ENCODE results near the gene NDUFV2.
"Not testable (repeated sequence)": the region's sequence is repeated elsewhere in the genome, so short reads cannot be mapped to it uniquely, and the experiment has no call there.

The NDUFV2 gene

DNA sequence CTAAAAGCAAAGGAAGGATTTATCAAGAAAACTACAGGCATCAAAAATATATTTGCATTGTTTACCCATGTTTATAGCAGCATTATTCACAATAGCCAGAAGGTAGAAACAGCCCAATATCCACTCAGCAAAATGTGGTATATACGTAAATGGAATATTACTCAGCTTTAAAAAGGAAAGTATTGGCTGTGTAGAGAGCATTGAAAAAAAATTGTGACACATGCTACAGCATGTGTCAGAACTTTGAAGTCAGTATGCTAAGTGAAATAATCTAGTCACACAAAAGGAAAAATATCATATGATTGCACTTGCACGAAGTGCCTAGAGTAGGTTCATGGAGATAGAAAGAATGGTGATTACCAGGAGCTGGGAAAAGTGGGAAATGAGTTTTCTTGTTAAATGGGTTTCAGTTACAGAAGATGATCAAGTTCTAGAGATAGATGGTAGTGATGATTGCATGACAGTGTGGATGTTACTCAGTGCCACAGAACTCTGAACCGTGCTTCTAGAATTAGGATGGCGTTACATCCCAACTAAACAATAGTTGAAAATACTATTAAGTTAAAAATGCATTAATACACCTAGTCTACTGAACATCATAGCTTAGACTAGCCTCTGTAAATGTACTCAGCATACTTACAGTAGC lies 54.2 kb downstream of the NDUFV2 start:
- H4K5ac ChIP-seq (ENCODE audit: low read length), result no peak overlapping the region

DNA sequence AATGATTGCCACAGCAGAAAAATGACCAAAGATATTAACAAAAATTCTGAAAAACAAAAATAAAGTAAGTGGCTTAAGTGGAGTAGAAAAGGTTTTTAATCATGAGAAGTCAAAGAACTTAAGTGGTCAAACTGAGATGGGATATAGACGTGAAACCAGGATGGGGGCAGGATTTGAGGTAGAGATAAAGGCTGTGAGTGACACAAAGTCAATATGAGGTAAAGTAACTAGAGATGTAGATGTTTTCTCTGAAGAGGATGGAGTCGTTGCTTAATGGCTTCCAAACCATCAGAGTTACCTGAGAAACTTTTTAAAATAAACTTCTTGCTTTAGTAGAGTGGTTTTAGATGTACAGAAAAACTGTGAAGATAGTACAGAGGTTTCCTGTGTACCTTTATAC lies 55.3 kb downstream of the NDUFV2 start:
- no peak overlapping the region for H2BK120ac ChIP-seq (ENCODE audit: low read depth, low read length)
- DNase-seq, result no peak
- H3K79me1 ChIP-seq (ENCODE audit: low read length), result peaks cover 8% of the 10 kb centered on the region
- H3K27ac ChIP-seq (ENCODE audit: low read depth, low read length), result no peak overlapping the region
- H3K27me3 ChIP-seq (ENCODE audit: insufficient read depth, low read length, poor library complexity), result no peaks in the 10 kb centered on the region
- no peak overlapping the region for H3K56ac ChIP-seq (ENCODE audit: low read length)
- H3K36me3 ChIP-seq (ENCODE audit: control insufficient read depth, insufficient read depth, low read length), result no peaks in the 10 kb centered on the region
- no peak overlapping the region for H4K5ac ChIP-seq (ENCODE audit: low read length)
- no peak overlapping the region for H3K4ac ChIP-seq (ENCODE audit: low read depth, low read length)
- peaks cover 6% of the 10 kb centered on the region for H3K79me2 ChIP-seq (ENCODE audit: control insufficient read depth, insufficient read depth, low read length)
- H2BK15ac ChIP-seq (replicated peaks; ENCODE audit: low read depth), result no peak overlapping the region
- H3K23ac ChIP-seq (ENCODE audit: low read length), result no peak overlapping the region
- H2BK5ac ChIP-seq (ENCODE audit: low read length), result no peak overlapping the region
- no peak overlapping the region for H3K9ac ChIP-seq (ENCODE audit: low read length)
- no peak overlapping the region for H4K8ac ChIP-seq (ENCODE audit: low read depth, low read length)
- H3K4me2 ChIP-seq (ENCODE audit: low read length), result no peak overlapping the region
- no peaks in the 10 kb centered on the region for H3K4me1 ChIP-seq (ENCODE audit: control insufficient read depth, low read depth, low read length)
- WGBS (ENCODE audit: extremely low coverage, insufficient coverage, low lambda C conversion rate), result no CpG with 5 or more reads among the region's 2 CpGs
- H3K4me3 ChIP-seq (ENCODE audit: low read length), result no peak overlapping the region
- H3K18ac ChIP-seq (ENCODE audit: low read length), result no peak overlapping the region
- H2AK5ac ChIP-seq (ENCODE audit: low read length), result no peak overlapping the region

More for the DNA sequence above, 54.2 kb downstream of the NDUFV2 start:
- H3K79me2 ChIP-seq (ENCODE audit: control insufficient read depth, insufficient read depth, low read length), result peaks cover 6% of the 10 kb centered on the region
- H3K9ac ChIP-seq (ENCODE audit: low read length), result no peak overlapping the region
- H3K36me3 ChIP-seq (ENCODE audit: control insufficient read depth, insufficient read depth, low read length), result no peaks in the 10 kb centered on the region
- no peaks in the 10 kb centered on the region for H3K27me3 ChIP-seq (ENCODE audit: insufficient read depth, low read length, poor library complexity)
- no peak overlapping the region for H3K27ac ChIP-seq (ENCODE audit: low read depth, low read length)
- no peak overlapping the region for H2BK15ac ChIP-seq (replicated peaks; ENCODE audit: low read depth)
- WGBS (ENCODE audit: extremely low coverage, insufficient coverage, low lambda C conversion rate), result no CpG with 5 or more reads among the region's 4 CpGs
- H3K56ac ChIP-seq (ENCODE audit: low read length), result no peak overlapping the region
- DNase-seq, result no peak
- peaks cover 8% of the 10 kb centered on the region for H3K79me1 ChIP-seq (ENCODE audit: low read length)
- H3K18ac ChIP-seq (ENCODE audit: low read length), result no peak overlapping the region
- no peak overlapping the region for H3K4me3 ChIP-seq (ENCODE audit: low read length)
- H3K4ac ChIP-seq (ENCODE audit: low read depth, low read length), result no peak overlapping the region
- H3K4me1 ChIP-seq (ENCODE audit: control insufficient read depth, low read depth, low read length), result no peaks in the 10 kb centered on the region
- no peak overlapping the region for H3K23ac ChIP-seq (ENCODE audit: low read length)
- H4K8ac ChIP-seq (ENCODE audit: low read depth, low read length), result no peak overlapping the region
- no peak overlapping the region for H2BK5ac ChIP-seq (ENCODE audit: low read length)
- no peak overlapping the region for H2AK5ac ChIP-seq (ENCODE audit: low read length)
- H2BK120ac ChIP-seq (ENCODE audit: low read depth, low read length), result no peak overlapping the region
- no peak overlapping the region for H3K4me2 ChIP-seq (ENCODE audit: low read length)

DNA sequence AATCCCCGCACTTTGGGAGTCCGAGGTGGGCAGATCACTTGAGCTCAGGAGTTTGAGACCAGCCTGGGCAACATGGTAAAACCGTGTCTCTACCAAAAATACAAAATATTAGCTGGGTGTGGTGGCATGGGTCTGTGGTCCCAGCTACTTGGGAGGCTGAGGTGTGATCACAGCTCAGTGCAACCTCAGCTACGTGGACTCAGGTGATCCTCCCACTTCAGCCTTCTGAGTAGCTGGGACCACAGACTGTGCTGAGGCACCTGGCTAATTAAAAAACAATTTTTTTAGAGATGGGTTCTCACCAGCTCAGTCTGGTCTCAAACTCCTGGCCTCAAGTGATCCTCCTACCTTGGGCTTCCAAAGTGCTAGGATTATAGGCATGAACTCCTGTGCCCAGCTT lies 57.5 kb downstream of the NDUFV2 start:
- no peak for DNase-seq
- Histone ChIP-seq H2BK15ac (replicated peaks; ENCODE audit: low read depth) (no peak overlapping the region), H2BK5ac (ENCODE audit: low read length) (no peak overlapping the region), H3K27ac (ENCODE audit: low read depth, low read length) (no peak overlapping the region), H4K5ac (ENCODE audit: low read length) (no peak overlapping the region), H2BK120ac (ENCODE audit: low read depth, low read length) (no peak overlapping the region), H3K79me2 (ENCODE audit: control insufficient read depth, insufficient read depth, low read length) (peaks cover 4% of the 10 kb centered on the region), H3K9ac (ENCODE audit: low read length) (no peak overlapping the region), H3K79me1 (ENCODE audit: low read length) (peaks cover 4% of the 10 kb centered on the region), H3K36me3 (ENCODE audit: control insufficient read depth, insufficient read depth, low read length) (no peaks in the 10 kb centered on the region), H3K23ac (ENCODE audit: low read length) (no peak overlapping the region), H2AK5ac (ENCODE audit: low read length) (no peak overlapping the region), H3K4me3 (ENCODE audit: low read length) (no peak overlapping the region), H3K4me2 (ENCODE audit: low read length) (no peak overlapping the region), H4K8ac (ENCODE audit: low read depth, low read length) (no peak overlapping the region), H3K56ac (ENCODE audit: low read length) (no peak overlapping the region), H3K18ac (ENCODE audit: low read length) (no peak overlapping the region), H3K27me3 (ENCODE audit: insufficient read depth, low read length, poor library complexity) (no peaks in the 10 kb centered on the region), H3K4ac (ENCODE audit: low read depth, low read length) (no peak overlapping the region), H3K4me1 (ENCODE audit: control insufficient read depth, low read depth, low read length) (no peaks in the 10 kb centered on the region)
- no CpG with 5 or more reads among the region's 4 CpGs for WGBS (ENCODE audit: extremely low coverage, insufficient coverage, low lambda C conversion rate)

DNA sequence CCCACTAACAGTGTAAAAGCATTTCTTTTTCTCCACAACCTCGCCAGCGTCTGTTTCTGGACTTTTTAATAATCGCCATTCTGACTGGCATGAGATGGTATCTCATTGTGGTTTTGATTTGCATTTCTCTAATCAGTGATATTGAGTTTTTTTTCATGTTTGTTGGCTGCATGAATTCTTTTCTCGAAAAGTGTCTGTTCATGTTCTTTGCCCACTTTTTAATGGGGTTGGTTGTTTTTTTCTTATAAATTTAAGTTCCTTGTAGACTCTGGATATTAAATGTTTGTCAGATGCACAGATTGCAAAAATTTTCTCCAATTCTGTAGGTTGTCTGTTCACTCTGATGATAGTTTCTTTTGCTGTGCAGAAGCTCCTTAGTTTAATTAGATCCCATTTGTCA lies 60.2 kb downstream of the NDUFV2 start:
- not testable (repeated sequence) for H4K8ac ChIP-seq (ENCODE audit: low read depth, low read length); H3K56ac ChIP-seq (ENCODE audit: low read length); H3K9ac ChIP-seq (ENCODE audit: low read length); H3K36me3 ChIP-seq (ENCODE audit: control insufficient read depth, insufficient read depth, low read length); H3K4ac ChIP-seq (ENCODE audit: low read depth, low read length); H3K4me2 ChIP-seq (ENCODE audit: low read length); H3K4me1 ChIP-seq (ENCODE audit: control insufficient read depth, low read depth, low read length); H4K5ac ChIP-seq (ENCODE audit: low read length); H3K4me3 ChIP-seq (ENCODE audit: low read length); H3K23ac ChIP-seq (ENCODE audit: low read length); DNase-seq; H2BK5ac ChIP-seq (ENCODE audit: low read length); H2BK120ac ChIP-seq (ENCODE audit: low read depth, low read length); H3K27me3 ChIP-seq (ENCODE audit: insufficient read depth, low read length, poor library complexity); H3K79me1 ChIP-seq (ENCODE audit: low read length); H3K18ac ChIP-seq (ENCODE audit: low read length); H3K27ac ChIP-seq (ENCODE audit: low read depth, low read length); H2AK5ac ChIP-seq (ENCODE audit: low read length); H3K79me2 ChIP-seq (ENCODE audit: control insufficient read depth, insufficient read depth, low read length); H2BK15ac ChIP-seq (replicated peaks; ENCODE audit: low read depth)
- WGBS (ENCODE audit: extremely low coverage, insufficient coverage, low lambda C conversion rate), result no CpG with 5 or more reads among the region's 4 CpGs

DNA sequence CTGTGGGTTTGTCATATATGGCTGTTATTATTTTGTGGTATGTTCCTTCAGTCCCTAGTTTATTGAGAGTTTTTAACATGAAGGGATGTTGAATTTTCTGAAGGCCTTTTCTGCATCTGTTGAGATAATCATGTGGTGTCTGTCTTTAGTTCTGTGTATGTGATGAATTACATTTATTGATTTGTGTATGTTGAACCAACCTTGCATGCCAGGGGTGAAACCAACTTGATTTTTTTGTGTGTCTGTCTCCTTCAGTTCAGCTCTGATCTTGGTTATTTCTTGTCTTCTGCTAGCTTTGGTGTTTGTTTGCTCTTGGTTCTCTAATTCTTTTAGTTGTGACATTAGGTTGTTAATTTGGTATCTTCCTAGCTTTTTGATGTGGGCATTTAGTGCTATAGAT lies 61.6 kb downstream of the NDUFV2 start:
- H3K4me1 ChIP-seq (ENCODE audit: control insufficient read depth, low read depth, low read length); H2BK120ac ChIP-seq (ENCODE audit: low read depth, low read length); H2BK5ac ChIP-seq (ENCODE audit: low read length); H3K27ac ChIP-seq (ENCODE audit: low read depth, low read length); H3K36me3 ChIP-seq (ENCODE audit: control insufficient read depth, insufficient read depth, low read length); H3K27me3 ChIP-seq (ENCODE audit: insufficient read depth, low read length, poor library complexity); H3K79me2 ChIP-seq (ENCODE audit: control insufficient read depth, insufficient read depth, low read length); H2BK15ac ChIP-seq (replicated peaks; ENCODE audit: low read depth); H3K9ac ChIP-seq (ENCODE audit: low read length); H3K79me1 ChIP-seq (ENCODE audit: low read length); H4K5ac ChIP-seq (ENCODE audit: low read length); H3K4me3 ChIP-seq (ENCODE audit: low read length); H4K8ac ChIP-seq (ENCODE audit: low read depth, low read length); H2AK5ac ChIP-seq (ENCODE audit: low read length); DNase-seq; H3K18ac ChIP-seq (ENCODE audit: low read length); H3K23ac ChIP-seq (ENCODE audit: low read length); H3K4ac ChIP-seq (ENCODE audit: low read depth, low read length); H3K4me2 ChIP-seq (ENCODE audit: low read length); H3K56ac ChIP-seq (ENCODE audit: low read length): not testable (repeated sequence)

DNA sequence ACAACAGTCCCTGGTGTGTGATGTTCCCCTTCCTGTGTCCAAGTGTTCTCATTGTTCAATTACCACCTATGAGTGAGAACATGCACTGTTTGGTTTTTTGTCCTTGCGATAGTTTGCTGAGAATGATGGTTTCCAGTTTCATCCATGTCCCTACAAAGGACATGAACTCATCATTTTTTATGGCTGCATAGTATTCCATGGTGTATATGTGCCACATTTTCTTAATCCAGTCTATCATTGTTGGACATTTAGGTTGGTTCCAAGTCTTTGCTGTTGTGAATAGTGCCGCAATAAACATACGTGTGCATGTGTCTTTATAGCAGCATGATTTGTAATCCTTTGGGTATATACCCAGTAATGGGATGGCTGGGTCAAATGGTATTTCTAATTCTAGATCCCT lies 63.4 kb downstream of the NDUFV2 start:
- not testable (repeated sequence) for H3K9ac ChIP-seq (ENCODE audit: low read length); H3K4ac ChIP-seq (ENCODE audit: low read depth, low read length); H2BK5ac ChIP-seq (ENCODE audit: low read length); H3K79me1 ChIP-seq (ENCODE audit: low read length); H3K27ac ChIP-seq (ENCODE audit: low read depth, low read length); H2AK5ac ChIP-seq (ENCODE audit: low read length); H3K23ac ChIP-seq (ENCODE audit: low read length); H3K18ac ChIP-seq (ENCODE audit: low read length); H3K56ac ChIP-seq (ENCODE audit: low read length); H3K36me3 ChIP-seq (ENCODE audit: control insufficient read depth, insufficient read depth, low read length); H3K4me3 ChIP-seq (ENCODE audit: low read length); H4K5ac ChIP-seq (ENCODE audit: low read length); H4K8ac ChIP-seq (ENCODE audit: low read depth, low read length); H2BK120ac ChIP-seq (ENCODE audit: low read depth, low read length); H3K4me1 ChIP-seq (ENCODE audit: control insufficient read depth, low read depth, low read length); H3K27me3 ChIP-seq (ENCODE audit: insufficient read depth, low read length, poor library complexity); DNase-seq; H3K4me2 ChIP-seq (ENCODE audit: low read length); H3K79me2 ChIP-seq (ENCODE audit: control insufficient read depth, insufficient read depth, low read length); H2BK15ac ChIP-seq (replicated peaks; ENCODE audit: low read depth)
- no CpG with 5 or more reads among the region's 3 CpGs for WGBS (ENCODE audit: extremely low coverage, insufficient coverage, low lambda C conversion rate)

Data from mesendoderm (in vitro differentiated cells).